CD4-positive, alpha-beta T cell (primary cell): Measurements from ENCODE around the gene SYCP3. TPM values are rescaled to one million over a fixed set of nuclear protein-coding genes. Genes with fewer than 3 reads are reported as not detected.
A peak's percentile ranks its signal among the peaks of the same experiment; 100 is the strongest.

Source experiments
- ATAC-seq: fragments of 200-7000 bp; cut with Tn5 transposase; one replicate; pipeline ENCODE4 v1.10.0; 2022; ENCODE audit warnings: mild to moderate bottlenecking; ENCODE audit not compliant: poor library complexity
- CTCF ChIA-PET: fragments of 350-600 bp; sonication (Branson Sonifier 250); formaldehyde crosslinking; loops from one replicate; lab custom pipeline; 2021; ENCODE audit warnings: antibody characterized with exemption, inconsistent platforms; lab: Charles Lee
- POLR2A ChIA-PET: fragments of 350-600 bp; sonication (Branson Sonifier 250); formaldehyde crosslinking; loops from one replicate; lab custom pipeline; 2021; ENCODE audit warnings: antibody characterized with exemption, inconsistent platforms; lab: Charles Lee
- DNase-seq, 14 experiments: peaks; one replicate each; pipeline ENCODE4 v3.0.0-alpha.2; 2013 to 2020; ENCODE audit warnings: mixed read lengths in 2 of 14
- H3K27ac ChIP-seq, 2 donors: one replicate each; pipeline versions ENCODE4 v1.5.1 to v1.7.0; 2013; ENCODE audit warnings: low read length in 2 of 2, low read depth in 1 of 2, mild to moderate bottlenecking in 1 of 2
- H3K27me3 ChIP-seq, 2 experiments: 1 replicate in 1 of 2; 2 replicates in 1 of 2; pipeline versions ENCODE4 v1.6.1 to v1.7.0; 2013; ENCODE audit warnings: low read length in 2 of 2, control low read depth in 1 of 2, mild to moderate bottlenecking in 1 of 2, moderate library complexity in 1 of 2; ENCODE audit not compliant: insufficient read depth in 2 of 2, control insufficient read depth in 1 of 2
- H3K36me3 ChIP-seq: one replicate; pipeline ENCODE4 v1.6.1; 2013; ENCODE audit warnings: low read length, control low read depth; ENCODE audit not compliant: insufficient read depth
- H3K4me1 ChIP-seq: one replicate; pipeline ENCODE4 v1.6.1; 2013; ENCODE audit warnings: low read length, control low read depth; ENCODE audit not compliant: insufficient read depth
- H3K4me3 ChIP-seq: one replicate; pipeline ENCODE4 v1.5.1; 2013; ENCODE audit warnings: mild to moderate bottlenecking, low read length, moderate library complexity
- H3K9me3 ChIP-seq, 2 experiments: 1 replicate in 1 of 2; 2 replicates in 1 of 2; pipeline versions ENCODE4 v1.6.1 to v1.7.0; 2013; ENCODE audit warnings: low read length in 2 of 2, mild to moderate bottlenecking in 2 of 2, control low read depth in 1 of 2, moderate library complexity in 1 of 2; ENCODE audit not compliant: control insufficient read depth in 1 of 2, insufficient read depth in 1 of 2
- H3K27ac Mint-ChIP-seq: one replicate; pipeline ENCODE4 v1.8.0; 2020; ENCODE audit warnings: mixed read lengths
- H3K27me3 Mint-ChIP-seq: one replicate; pipeline ENCODE4 v1.8.0; 2021; ENCODE audit warnings: mixed read lengths
- H3K36me3 Mint-ChIP-seq: one replicate; pipeline ENCODE4 v1.8.0; 2021; ENCODE audit warnings: low read depth, mixed read lengths
- H3K4me1 Mint-ChIP-seq: one replicate; pipeline ENCODE4 v1.8.0; 2021; ENCODE audit warnings: low read depth, mixed read lengths
- H3K4me3 Mint-ChIP-seq: one replicate; pipeline ENCODE4 v1.8.0; 2020; ENCODE audit warnings: mild to moderate bottlenecking, mixed read lengths
- H3K9me3 Mint-ChIP-seq: one replicate; pipeline ENCODE4 v1.8.0; 2020; ENCODE audit warnings: mixed read lengths
- intact Hi-C, 2 experiments: fragments of 100-400 bp; cut with DNase I in 1 of 2; cut with micrococcal nuclease in 1 of 2; formaldehyde crosslinking; loops; one replicate each; pipeline versions ENCODE4 v1.15.1 to v1.9.0; 2023 to 2025; cut with DNase I, micrococcal nuclease
- total RNA-seq, 174 experiments: library from RNA in 2 of 174; stranded (reverse) in 2 of 174; gene quantifications; one replicate each; pipeline ENCODE4 v1.2.3 and lab custom pipeline; 2021 to 2026
- TF ChIP-seq, protein P1 (sequence below): fragments of 200-600 bp; IDR thresholded peaks from one replicate; pipeline ENCODE4 v1.8.0; 2022; ENCODE audit warnings: antibody characterized with exemption, mild to moderate bottlenecking

SYCP3 gene
- total RNA-seq, 2 experiments from 2014 or later: 0.22 to 0.34 TPM

DNA sequence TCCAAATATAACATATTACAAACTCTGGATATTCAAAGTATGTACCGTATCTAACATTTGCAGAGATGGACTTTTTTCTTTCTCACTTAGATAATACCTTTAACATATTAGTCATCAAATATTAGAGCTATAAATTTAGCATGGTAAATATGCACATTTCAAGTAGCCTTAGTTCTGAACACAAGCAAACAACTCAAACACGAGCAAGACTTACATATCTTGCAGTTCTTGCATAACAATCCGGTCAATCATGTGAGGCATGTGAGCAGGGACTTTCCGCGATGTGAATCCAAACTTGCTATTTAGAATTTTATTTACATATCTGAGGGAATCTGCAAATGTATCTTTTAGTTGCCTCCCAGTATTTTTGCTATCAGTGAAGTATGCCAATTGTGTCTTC is 22.1 kb upstream of the SYCP3 start:
- peaks cover 4% of the 10 kb centered on the region for H3K4me1 Mint-ChIP-seq
- Histone ChIP-seq H3K27me3 (no peaks in the 10 kb centered on the region), H3K9me3 (no peaks in the 10 kb centered on the region), H3K4me3 (no peak overlapping the region), H3K36me3 (peaks cover 34% of the 10 kb centered on the region), H3K4me1 (no peaks in the 10 kb centered on the region), H3K27ac (no peak overlapping the region)
- ATAC-seq (no peak), DNase-seq (peak in 1 of 14 experiments; percentile 12)
- H3K27ac Mint-ChIP-seq: no peak overlapping the region
- ChIA-PET CTCF (interaction anchor here (1.1 to 1.2 kb wide), 2 partner anchors 24 to 78 kb away, joined by 3 to 4 read pairs; no protein-coding TSS in a partner anchor), POLR2A (no interaction called here)
- no peaks in the 10 kb centered on the region for H3K27me3 Mint-ChIP-seq
- intact Hi-C loops: no loop called here
- peaks cover 72% of the 10 kb centered on the region for H3K36me3 Mint-ChIP-seq
- TF ChIP-seq, protein P1, sequence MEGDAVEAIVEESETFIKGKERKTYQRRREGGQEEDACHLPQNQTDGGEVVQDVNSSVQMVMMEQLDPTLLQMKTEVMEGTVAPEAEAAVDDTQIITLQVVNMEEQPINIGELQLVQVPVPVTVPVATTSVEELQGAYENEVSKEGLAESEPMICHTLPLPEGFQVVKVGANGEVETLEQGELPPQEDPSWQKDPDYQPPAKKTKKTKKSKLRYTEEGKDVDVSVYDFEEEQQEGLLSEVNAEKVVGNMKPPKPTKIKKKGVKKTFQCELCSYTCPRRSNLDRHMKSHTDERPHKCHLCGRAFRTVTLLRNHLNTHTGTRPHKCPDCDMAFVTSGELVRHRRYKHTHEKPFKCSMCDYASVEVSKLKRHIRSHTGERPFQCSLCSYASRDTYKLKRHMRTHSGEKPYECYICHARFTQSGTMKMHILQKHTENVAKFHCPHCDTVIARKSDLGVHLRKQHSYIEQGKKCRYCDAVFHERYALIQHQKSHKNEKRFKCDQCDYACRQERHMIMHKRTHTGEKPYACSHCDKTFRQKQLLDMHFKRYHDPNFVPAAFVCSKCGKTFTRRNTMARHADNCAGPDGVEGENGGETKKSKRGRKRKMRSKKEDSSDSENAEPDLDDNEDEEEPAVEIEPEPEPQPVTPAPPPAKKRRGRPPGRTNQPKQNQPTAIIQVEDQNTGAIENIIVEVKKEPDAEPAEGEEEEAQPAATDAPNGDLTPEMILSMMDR: no peak
- no peak overlapping the region for H3K4me3 Mint-ChIP-seq
- H3K9me3 Mint-ChIP-seq: no peaks in the 10 kb centered on the region

DNA sequence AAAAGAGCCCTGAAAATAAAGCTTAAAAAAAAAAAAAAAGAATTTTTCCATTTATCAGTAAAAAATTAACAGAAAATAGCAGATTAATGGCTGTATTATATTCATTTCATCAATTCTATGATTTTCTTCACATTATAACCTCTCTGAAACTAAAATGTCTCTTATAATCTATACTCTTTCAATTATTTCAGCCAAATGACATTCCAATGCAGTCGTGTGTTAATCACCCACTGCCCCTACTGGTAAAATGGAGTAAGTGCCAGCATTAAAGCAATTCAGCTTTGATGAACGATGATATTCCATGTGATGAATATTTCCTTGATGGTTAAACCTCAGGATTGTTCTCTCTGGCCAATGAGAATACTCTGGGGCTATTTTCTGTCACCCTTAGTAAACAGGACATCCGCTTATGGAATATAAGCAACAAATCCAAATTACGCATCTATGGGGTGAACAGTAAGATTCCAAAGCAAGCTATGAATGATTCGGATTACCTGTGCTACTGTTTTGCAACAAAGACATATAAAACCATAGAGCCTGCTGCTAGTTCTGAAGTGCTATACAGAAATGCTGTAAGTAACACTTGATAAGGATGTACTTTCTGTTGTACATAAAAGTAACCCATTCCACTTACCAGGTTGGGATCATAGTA is 20.3 kb upstream of the SYCP3 start:
- Histone ChIP-seq H3K27ac (no peak overlapping the region), H3K4me3 (no peak overlapping the region), H3K4me1 (no peaks in the 10 kb centered on the region), H3K9me3 (no peaks in the 10 kb centered on the region), H3K27me3 (no peaks in the 10 kb centered on the region), H3K36me3 (peaks cover 16% of the 10 kb centered on the region)
- Mint-ChIP-seq H3K9me3 (no peaks in the 10 kb centered on the region), H3K27me3 (no peaks in the 10 kb centered on the region), H3K4me3 (no peak overlapping the region), H3K4me1 (peaks cover 4% of the 10 kb centered on the region), H3K36me3 (peaks cover 75% of the 10 kb centered on the region), H3K27ac (no peak overlapping the region)
- TF ChIP-seq, protein P1: peak; percentile 76
- ATAC-seq (peak; percentile 71), DNase-seq (peak in 3 of 14 experiments; percentile 52 to 57 (median 57))
- POLR2A ChIA-PET: interaction anchor here (0.7 to 1.1 kb wide), 2 partner anchors 62 to 352 kb away, joined by 3 read pairs; partner anchors contain the start of genes ARL1 and CHPT1
- intact Hi-C loops: loop anchor here (1.0 to 5.0 kb wide), 4 partner anchors 87 to 347 kb away; no protein-coding TSS in a partner anchor
- CTCF ChIA-PET: interaction anchor here (0.6 to 2.1 kb wide), 13 partner anchors 12 to 345 kb away, joined by 3 to 19 read pairs (median 3); partner anchors contain the start of gene GNPTAB

DNA sequence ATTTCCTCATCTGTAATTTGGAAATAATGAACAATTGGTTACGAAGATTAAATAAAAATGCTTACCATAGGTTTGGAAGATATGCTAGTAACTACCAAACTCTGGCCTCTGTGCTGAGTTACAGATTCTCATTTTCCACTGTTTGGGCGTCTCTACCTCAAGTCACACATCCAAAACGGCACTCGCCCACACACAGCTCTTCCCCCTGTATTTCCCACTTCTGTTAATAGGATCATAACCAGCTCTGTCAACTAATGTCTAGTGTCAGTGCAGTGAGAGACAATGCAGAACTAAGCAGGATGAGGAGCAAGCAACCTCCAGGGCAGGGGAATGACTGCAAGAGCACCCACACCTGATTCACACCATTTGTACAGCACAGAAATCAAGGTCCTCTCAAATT is 10.9 kb upstream of the SYCP3 start:
- Histone ChIP-seq H3K27ac (no peak overlapping the region), H3K4me1 (no peaks in the 10 kb centered on the region), H3K9me3 (no peaks in the 10 kb centered on the region), H3K4me3 (no peak overlapping the region), H3K27me3 (no peaks in the 10 kb centered on the region), H3K36me3 (peaks cover 47% of the 10 kb centered on the region)
- POLR2A ChIA-PET: no interaction called here
- no peaks in the 10 kb centered on the region for H3K27me3 Mint-ChIP-seq
- CTCF ChIA-PET: no interaction called here
- DNase-seq (no peak), ATAC-seq (no peak)
- no peaks in the 10 kb centered on the region for H3K4me1 Mint-ChIP-seq
- H3K27ac Mint-ChIP-seq: no peak overlapping the region
- TF ChIP-seq, protein P1: no peak
- intact Hi-C loops: no loop called here
- H3K4me3 Mint-ChIP-seq: no peak overlapping the region
- H3K9me3 Mint-ChIP-seq: no peaks in the 10 kb centered on the region
- peaks cover 84% of the 10 kb centered on the region for H3K36me3 Mint-ChIP-seq
